ENCODE measurements around the gene TENM3.

DNA sequence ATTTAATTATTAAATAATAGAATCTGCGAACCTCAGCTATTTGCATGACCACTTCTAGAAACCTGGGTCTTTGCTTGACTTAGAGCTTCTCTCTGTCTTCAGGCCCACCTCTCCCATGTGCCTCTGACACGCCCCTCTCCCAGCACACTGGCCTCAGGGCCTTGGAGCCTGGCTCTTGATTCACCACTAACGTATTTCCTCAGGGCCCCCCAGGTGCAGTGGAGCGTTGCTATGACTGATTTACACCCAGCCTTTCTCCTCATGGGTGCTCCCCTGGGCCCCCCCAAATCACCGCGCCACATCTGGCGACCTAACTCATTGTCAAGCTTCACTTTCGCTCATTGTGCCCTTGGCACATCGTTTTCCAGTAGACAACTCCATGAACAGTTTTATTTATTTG is 37.9 kb upstream of the TENM3 start:
- TF ChIP-seq, protein P1, sequence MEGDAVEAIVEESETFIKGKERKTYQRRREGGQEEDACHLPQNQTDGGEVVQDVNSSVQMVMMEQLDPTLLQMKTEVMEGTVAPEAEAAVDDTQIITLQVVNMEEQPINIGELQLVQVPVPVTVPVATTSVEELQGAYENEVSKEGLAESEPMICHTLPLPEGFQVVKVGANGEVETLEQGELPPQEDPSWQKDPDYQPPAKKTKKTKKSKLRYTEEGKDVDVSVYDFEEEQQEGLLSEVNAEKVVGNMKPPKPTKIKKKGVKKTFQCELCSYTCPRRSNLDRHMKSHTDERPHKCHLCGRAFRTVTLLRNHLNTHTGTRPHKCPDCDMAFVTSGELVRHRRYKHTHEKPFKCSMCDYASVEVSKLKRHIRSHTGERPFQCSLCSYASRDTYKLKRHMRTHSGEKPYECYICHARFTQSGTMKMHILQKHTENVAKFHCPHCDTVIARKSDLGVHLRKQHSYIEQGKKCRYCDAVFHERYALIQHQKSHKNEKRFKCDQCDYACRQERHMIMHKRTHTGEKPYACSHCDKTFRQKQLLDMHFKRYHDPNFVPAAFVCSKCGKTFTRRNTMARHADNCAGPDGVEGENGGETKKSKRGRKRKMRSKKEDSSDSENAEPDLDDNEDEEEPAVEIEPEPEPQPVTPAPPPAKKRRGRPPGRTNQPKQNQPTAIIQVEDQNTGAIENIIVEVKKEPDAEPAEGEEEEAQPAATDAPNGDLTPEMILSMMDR (IDR thresholded peaks at IDR 0.05), result no peak
- TF ChIP-seq POLR2A (IDR thresholded peaks at IDR 0.05), result no peak
- no peak for TF ChIP-seq POLR2AphosphoS5 (IDR thresholded peaks at IDR 0.05)
